Urinary bladder (tissue), 4 donors: ENCODE data around the gene NPW. TPM values are rescaled to one million over a fixed set of nuclear protein-coding genes. Genes with fewer than 3 reads are reported as not detected.

ENCODE experiments used
- DNase-seq: peaks from one replicate; pipeline ENCODE4 v3.0.0-alpha.2; 2015; ENCODE audit errors: extremely low spot score
- H3K27ac ChIP-seq: one replicate; pipeline ENCODE4 v1.5.1; 2013; ENCODE audit warnings: low read depth, mild to moderate bottlenecking, moderate library complexity
- H3K36me3 ChIP-seq: one replicate; pipeline ENCODE4 v1.6.1; 2013; ENCODE audit warnings: mild to moderate bottlenecking, moderate library complexity; ENCODE audit not compliant: insufficient read depth
- H3K4me1 ChIP-seq: one replicate; pipeline ENCODE4 v1.6.1; 2013; ENCODE audit warnings: mild to moderate bottlenecking, moderate library complexity; ENCODE audit not compliant: insufficient read depth
- H3K4me3 ChIP-seq: one replicate; pipeline ENCODE4 v1.5.1; 2013; ENCODE audit warnings: low read depth, low read length
- WGBS: extraction: QIAGEN DNeasy Blood & Tissue Kit; methylation state at CpG from one replicate; pipeline ENCODE4 v1.1.7; 2013; 5-methylcytosine and 5-hydroxymethylcytosine counted together
- polyA plus RNA-seq: library from polyadenylated mRNA; stranded (reverse); fragments of 200-250 nt; gene quantifications from one replicate; pipeline ENCODE4 v1.2.3, GENCODE V29; 2013
- total RNA-seq: library from RNA; depleted of rRNA; stranded (reverse); fragments of >200 nt; gene quantifications from one replicate; pipeline ENCODE4 v1.2.3, GENCODE V29; 2014
- donor health status: healthy with polysubstance abuse.
- donor health status: healthy.

NPW gene
- total and polyA plus RNA-seq, 2 donors: 0.08 TPM; not detected in 1

- peaks cover 5% of the 10 kb centered on the region for H3K36me3 ChIP-seq
- no peak overlapping the region for H3K27ac ChIP-seq
- 3% methylated on average over 50 of the region's 50 CpGs for WGBS
- DNase-seq: no peak
- H3K4me3 ChIP-seq: peak overlapping the region; percentile 20
- H3K4me1 ChIP-seq: no peaks in the 10 kb centered on the region
Measured at GRCh38 chr16:1990351-1991134, 29.0 kb upstream of the NPW start.

DNA sequence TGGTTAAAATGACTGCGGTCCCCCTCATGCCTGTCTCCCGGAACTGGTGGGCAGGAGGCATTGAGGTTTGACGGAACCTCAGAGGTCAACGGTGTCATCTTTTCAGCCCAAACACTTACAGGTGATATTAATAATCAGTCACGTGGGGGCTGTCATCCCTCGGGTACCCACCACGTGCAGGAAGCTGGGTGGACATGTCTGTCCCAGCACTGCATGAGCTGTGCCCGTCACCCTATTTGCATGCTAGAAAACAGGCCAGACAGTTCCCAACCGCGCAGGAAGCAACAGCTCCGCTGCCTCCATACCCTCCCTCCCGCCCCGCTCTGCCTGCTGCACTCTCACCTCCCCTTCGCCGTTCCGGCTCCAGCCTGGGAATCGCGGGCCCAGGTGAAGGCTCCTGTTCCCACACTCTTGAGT, 28.4 kb upstream of the NPW start:
- no peak overlapping the region for H3K27ac ChIP-seq
- DNase-seq: no peak
- H3K4me3 ChIP-seq: no peak overlapping the region
- no peaks in the 10 kb centered on the region for H3K4me1 ChIP-seq
- WGBS: 14% methylated on average over 18 of the region's 18 CpGs
- peaks cover 3% of the 10 kb centered on the region for H3K36me3 ChIP-seq

DNA sequence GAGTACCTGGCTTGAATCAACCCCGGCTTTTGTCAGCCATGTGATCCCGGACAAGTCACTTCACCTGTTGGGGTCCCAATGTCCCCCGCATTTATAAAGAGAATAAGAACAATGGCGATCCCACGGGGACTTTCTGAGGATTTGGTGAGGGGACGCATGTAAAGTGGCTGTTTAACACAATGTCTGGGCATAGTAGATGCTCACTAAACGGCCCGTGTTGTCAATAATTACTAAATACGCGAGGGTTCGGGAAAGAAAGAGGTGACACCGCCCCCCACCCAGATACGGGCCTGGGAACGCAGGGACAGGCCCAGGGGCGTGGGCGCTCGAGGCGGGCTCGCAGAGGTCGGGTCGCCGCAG, 28.0 kb upstream of the NPW start:
- Histone ChIP-seq H3K27ac (no peak overlapping the region), H3K36me3 (peaks cover 3% of the 10 kb centered on the region), H3K4me3 (no peak overlapping the region), H3K4me1 (no peaks in the 10 kb centered on the region)
- WGBS: 15% methylated on average over 22 of the region's 22 CpGs
- DNase-seq: no peak

DNA sequence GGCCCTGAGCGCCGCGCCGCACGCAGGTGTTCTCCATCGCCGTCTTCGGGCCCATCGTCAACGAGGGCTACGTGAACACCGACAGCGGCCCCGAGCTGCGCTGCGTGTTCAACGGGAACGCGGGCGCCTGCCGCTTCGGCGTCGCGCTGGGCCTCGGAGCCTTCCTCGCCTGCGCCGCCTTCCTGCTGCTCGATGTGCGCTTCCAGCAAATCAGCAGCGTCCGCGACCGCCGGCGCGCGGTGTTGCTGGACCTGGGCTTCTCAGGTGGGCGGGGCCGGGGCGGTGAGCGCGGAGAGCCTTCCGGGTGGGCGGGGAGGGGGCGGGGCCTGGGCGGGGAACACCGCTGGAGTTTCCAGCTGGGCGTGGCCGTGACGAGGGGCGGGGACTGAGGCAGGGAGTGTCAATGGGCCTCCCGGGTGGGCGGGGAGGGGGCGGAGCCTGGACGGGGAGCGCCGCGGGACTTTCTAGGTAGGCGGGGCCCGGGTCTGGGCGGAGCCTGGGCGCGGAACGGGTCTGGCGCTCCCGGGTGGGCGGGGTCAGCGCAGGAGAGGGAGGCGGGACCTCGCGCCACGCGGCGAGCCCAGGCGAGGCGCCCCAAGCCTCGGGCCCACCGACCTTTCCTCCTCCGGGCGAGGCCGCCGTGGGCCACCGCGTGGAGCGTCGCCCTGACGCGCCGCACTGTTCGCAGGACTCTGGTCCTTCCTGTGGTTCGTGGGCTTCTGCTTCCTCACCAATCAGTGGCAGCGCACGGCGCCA, 27.5 kb upstream of the NPW start:
- peaks cover 1% of the 10 kb centered on the region for H3K36me3 ChIP-seq
- H3K27ac ChIP-seq: no peak overlapping the region
- H3K4me3 ChIP-seq: peak overlapping the region; percentile 1
- H3K4me1 ChIP-seq: no peaks in the 10 kb centered on the region
- WGBS: 3% methylated on average over 95 of the region's 96 CpGs
- peak; percentile 57 for DNase-seq

- H3K4me1 ChIP-seq: no peaks in the 10 kb centered on the region
- no peak overlapping the region for H3K4me3 ChIP-seq
- no peak for DNase-seq
- H3K27ac ChIP-seq: no peak overlapping the region
- 43% methylated on average over 50 of the region's 50 CpGs for WGBS
- H3K36me3 ChIP-seq: no peaks in the 10 kb centered on the region
Measured at GRCh38 chr16:1992704-1993317, 26.8 kb upstream of the NPW start.

- H3K4me1 ChIP-seq: no peaks in the 10 kb centered on the region
- H3K27ac ChIP-seq: no peak overlapping the region
- WGBS: 78% methylated on average over 2 of the region's 2 CpGs
- peaks cover 2% of the 10 kb centered on the region for H3K36me3 ChIP-seq
- DNase-seq: no peak
- no peak overlapping the region for H3K4me3 ChIP-seq
Measured at GRCh38 chr16:1993731-1994131, 25.9 kb upstream of the NPW start.

DNA sequence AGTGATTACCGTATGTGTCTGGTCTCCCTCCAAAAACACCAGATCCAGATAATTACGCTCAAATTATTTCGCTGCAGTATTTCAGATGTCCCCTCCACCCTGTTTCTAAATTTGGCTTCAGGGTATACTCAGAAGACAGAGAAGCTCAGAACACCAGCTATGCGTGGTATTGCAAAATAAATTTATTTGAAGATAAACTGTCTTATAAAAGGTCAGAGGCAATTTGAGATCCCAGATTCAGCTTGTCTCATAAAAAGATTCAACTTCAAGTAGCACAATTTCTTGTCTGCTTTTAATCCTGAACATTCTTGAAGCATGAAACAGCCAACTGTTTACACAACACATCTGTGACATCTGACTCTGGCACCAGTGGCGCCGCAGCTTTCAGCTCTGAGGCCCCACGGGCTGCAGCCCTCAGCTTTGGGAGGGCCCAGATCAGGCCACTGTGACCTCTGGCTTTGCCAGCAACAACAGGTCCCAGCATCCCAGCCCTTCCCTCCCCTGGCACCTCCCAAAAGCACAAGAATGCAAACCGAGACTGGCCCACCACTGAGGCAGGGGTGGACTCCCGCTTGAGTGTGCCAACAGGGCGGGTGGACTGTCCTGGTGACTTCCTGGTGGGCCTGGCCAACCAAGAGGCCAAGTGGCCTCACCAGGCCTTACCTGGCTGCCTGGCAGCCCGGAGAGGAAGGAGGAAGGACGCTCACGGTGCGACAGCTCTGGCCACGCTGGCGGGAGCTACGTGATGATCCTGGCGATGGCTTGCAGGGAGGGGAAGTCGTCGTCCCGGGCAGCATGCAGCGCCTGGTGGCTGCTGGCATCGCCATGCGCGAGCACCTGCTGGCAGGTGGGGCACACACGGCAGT, 21.9 kb upstream of the NPW start:
- peak overlapping the region; percentile 68 for H3K27ac ChIP-seq
- H3K36me3 ChIP-seq: peaks cover 11% of the 10 kb centered on the region
- H3K4me1 ChIP-seq: no peaks in the 10 kb centered on the region
- DNase-seq: no peak
- 62% methylated on average over 26 of the region's 26 CpGs for WGBS
- no peak overlapping the region for H3K4me3 ChIP-seq

- Histone ChIP-seq H3K4me3 (no peak overlapping the region), H3K4me1 (no peaks in the 10 kb centered on the region), H3K27ac (peak overlapping the region; percentile 26), H3K36me3 (peaks cover 11% of the 10 kb centered on the region)
- DNase-seq: no peak
- WGBS: 84% methylated on average over 27 of the region's 27 CpGs
Measured at GRCh38 chr16:1998360-1998835, 21.2 kb upstream of the NPW start.

- no peaks in the 10 kb centered on the region for H3K4me1 ChIP-seq
- DNase-seq: no peak
- H3K4me3 ChIP-seq: no peak overlapping the region
- peaks cover 11% of the 10 kb centered on the region for H3K36me3 ChIP-seq
- WGBS: 94% methylated on average over 39 of the region's 39 CpGs
- H3K27ac ChIP-seq: peak overlapping the region; percentile 26
Measured at GRCh38 chr16:1998852-1999801, 20.5 kb upstream of the NPW start.

GRCh38 chr16:1999866-2000514, 19.6 kb upstream of the NPW start:
- H3K4me1 ChIP-seq: no peaks in the 10 kb centered on the region
- WGBS: 86% methylated on average over 28 of the region's 28 CpGs
- peaks cover 11% of the 10 kb centered on the region for H3K36me3 ChIP-seq

GRCh38 chr16:2001035-2001434, 18.6 kb upstream of the NPW start:
- Histone ChIP-seq H3K4me3 (no peak overlapping the region), H3K4me1 (no peaks in the 10 kb centered on the region), H3K36me3 (peaks cover 11% of the 10 kb centered on the region), H3K27ac (no peak overlapping the region)
- no peak for DNase-seq
- WGBS: 94% methylated on average over 19 of the region's 19 CpGs

More at GRCh38 chr16:1999866-2000514, 19.6 kb upstream of the NPW start:
- Histone ChIP-seq H3K27ac (no peak overlapping the region), H3K4me3 (no peak overlapping the region)
- DNase-seq: no peak
